PC-3 (cell line): ENCODE measurements around the gene MTF2. TPM values are rescaled to one million over a fixed set of nuclear protein-coding genes. Genes with fewer than 3 reads are reported as not detected.
A peak's percentile ranks its signal among the peaks of the same experiment; 100 is the strongest.

Source experiments
- ATAC-seq: fragments of 200-7000 bp; cut with Tn5 transposase; 2 replicates; pipeline ENCODE4 v1.9.1; 2020; ENCODE audit warnings: mild to moderate bottlenecking, moderate library complexity
- BruUV-seq: library from RNA; stranded (reverse); fragments of 400-500 nt; replicated peaks from 2 replicates; lab custom pipeline; 2021; lab: Mats Ljungman, UMichigan
- CTCF ChIA-PET: fragments of 300-600 bp; sonication (Branson Sonifier 250); formaldehyde crosslinking; loops from one replicate; lab custom pipeline; 2022; ENCODE audit warnings: antibody characterized with exemption; lab: Charles Lee
- POLR2A ChIA-PET: fragments of 300-600 bp; sonication (Branson Sonifier 250); formaldehyde crosslinking; loops from one replicate; lab custom pipeline; 2022; ENCODE audit warnings: antibody characterized with exemption; ENCODE audit not compliant: unreplicated experiment; lab: Charles Lee
- DNase-seq: peaks from one replicate; pipeline ENCODE4 v3.0.0-alpha.2; 2015
- H2AFZ ChIP-seq: fragments of 300-600 bp; sonication (generic); 2 replicates; pipeline ENCODE4 v1.6.0; 2016; ENCODE audit warnings: antibody characterized with exemption, low read length
- H3F3A ChIP-seq: fragments of 300-600 bp; sonication (generic); one replicate; pipeline ENCODE4 v1.6.0; 2017; ENCODE audit warnings: antibody characterized with exemption, low read length, control low read depth, mild to moderate bottlenecking; ENCODE audit not compliant: unreplicated experiment
- H3K27ac ChIP-seq: fragments of 300-600 bp; sonication (generic); 2 replicates; pipeline ENCODE4 v1.5.1; 2016; ENCODE audit warnings: mild to moderate bottlenecking, low read length
- H3K27me3 ChIP-seq: fragments of 300-600 bp; sonication (generic); 2 replicates; pipeline ENCODE4 v1.6.1; 2016; ENCODE audit warnings: low read length, mixed read lengths
- H3K36me3 ChIP-seq: fragments of 300-600 bp; sonication (generic); 2 replicates; pipeline ENCODE4 v1.6.1; 2016; ENCODE audit warnings: low read depth, mixed run types, low read length, mixed read lengths
- H3K4me1 ChIP-seq: fragments of 300-600 bp; sonication (generic); 2 replicates; pipeline ENCODE4 v1.5.1; 2016; ENCODE audit warnings: low read length; ENCODE audit not compliant: insufficient read depth
- H3K4me2 ChIP-seq: fragments of 300-600 bp; sonication (generic); 2 replicates; pipeline ENCODE4 v1.6.0; 2016; ENCODE audit warnings: low read length
- H3K4me3 ChIP-seq: fragments of 300-600 bp; sonication (generic); 2 replicates; pipeline ENCODE4 v1.5.1; 2016; ENCODE audit warnings: mild to moderate bottlenecking, low read length, mixed read lengths
- H3K79me2 ChIP-seq: fragments of 300-600 bp; sonication (generic); 2 replicates; pipeline ENCODE4 v1.6.1; 2017; ENCODE audit warnings: low read length, mixed read lengths
- H3K9ac ChIP-seq: fragments of 300-600 bp; sonication (generic); 2 replicates; pipeline ENCODE4 v1.6.0; 2016; ENCODE audit warnings: mild to moderate bottlenecking, low read length
- H3K9me2 ChIP-seq: fragments of 300-600 bp; sonication (generic); replicated peaks from 2 replicates; pipeline ENCODE4 v1.6.1; 2016; ENCODE audit warnings: mixed run types, low read length, mixed read lengths
- H3K9me3 ChIP-seq: fragments of 300-600 bp; sonication (generic); 2 replicates; pipeline ENCODE4 v1.6.1; 2016; ENCODE audit warnings: low read length, mixed read lengths
- H4K20me1 ChIP-seq: fragments of 300-600 bp; sonication (generic); 2 replicates; pipeline ENCODE4 v1.6.1; 2016; ENCODE audit warnings: low read length, mixed read lengths
- EZH2 ChIP-seq: fragments of 300-600 bp; sonication (generic); IDR thresholded peaks from one replicate; pipeline ENCODE4 v1.6.1; 2017; ENCODE audit warnings: antibody characterized with exemption, mild to moderate bottlenecking, low read length; ENCODE audit not compliant: unreplicated experiment
- EZH2phosphoT487 ChIP-seq: fragments of 300-600 bp; sonication (generic); IDR thresholded peaks from 2 replicates; pipeline ENCODE4 v1.6.1; 2018; ENCODE audit warnings: mild to moderate bottlenecking, antibody characterized with exemption, low read length, borderline replicate concordance
- intact Hi-C: fragments of 100-400 bp; cut with micrococcal nuclease; formaldehyde crosslinking; loops from 2 replicates; pipeline ENCODE4 v1.9.0; 2023
- total RNA-seq: library from RNA; depleted of rRNA; stranded (reverse); fragments of >200 nt; gene quantifications from 2 replicates; pipeline ENCODE4 v1.2.3, GENCODE V29; 2014
- TF ChIP-seq, protein P1 (sequence below): fragments of 300-600 bp; sonication (generic); conservative IDR thresholded peaks from 2 replicates; pipeline ENCODE4 v1.5.1; 2017; ENCODE audit warnings: antibody characterized with exemption, low read depth, mild to moderate bottlenecking, low read length

MTF2 gene
- total RNA-seq, 1 experiment from 2014 or later = 25.3 TPM

DNA sequence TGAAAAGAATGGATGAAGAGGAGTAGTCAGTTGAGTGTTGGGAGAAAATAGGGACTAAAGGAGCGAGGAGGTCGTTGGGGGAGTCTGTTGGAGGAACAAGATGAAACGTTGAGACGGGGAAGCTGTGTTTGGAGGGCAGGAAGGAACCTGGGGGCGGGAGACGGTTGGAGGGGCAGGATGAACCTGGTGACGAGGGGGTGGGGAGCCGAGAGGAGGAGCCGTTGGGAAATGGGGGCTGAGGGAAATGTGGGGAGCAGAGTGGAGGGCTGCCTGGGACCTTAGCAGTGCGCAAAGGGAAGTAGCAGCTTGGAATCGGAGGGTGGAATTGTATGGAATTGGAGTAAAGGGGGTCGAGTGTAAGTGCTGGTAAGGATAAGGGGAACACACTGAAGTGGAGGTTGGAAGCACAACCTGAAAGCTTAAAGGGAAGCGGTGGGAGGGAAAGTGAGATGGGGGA lies 630 bp downstream of the MTF2 start:
- DNase-seq = peak; percentile 7
- no TSS peak for BruUV-seq
- peak overlapping the region; percentile 93 for H3K9ac ChIP-seq
- H3F3A ChIP-seq = no peaks in the 10 kb centered on the region
- no peak for TF ChIP-seq EZH2
- H3K27ac ChIP-seq = peak overlapping the region; percentile 40
- H3K27me3 ChIP-seq = no peaks in the 10 kb centered on the region
- H3K4me2 ChIP-seq = peak overlapping the region; percentile 93
- peak overlapping the region; percentile 89 for H3K4me3 ChIP-seq
- ChIA-PET CTCF (interaction anchor here (0.6 to 0.8 kb wide), 4 partner anchors 39 to 734 kb away, joined by 3 read pairs; no protein-coding TSS in a partner anchor), POLR2A (interaction anchor here (0.5 to 0.6 kb wide), 4 partner anchors 39 to 592 kb away, joined by 3 to 7 read pairs (median 4); no protein-coding TSS in a partner anchor)
- no peaks in the 10 kb centered on the region for H3K9me3 ChIP-seq
- H3K4me1 ChIP-seq = peaks cover 12% of the 10 kb centered on the region; the same call in 1 of the 2 replicates
- ATAC-seq = peak; percentile 16
- H3K36me3 ChIP-seq = peaks cover 21% of the 10 kb centered on the region
- peak overlapping the region; percentile 75 for H2AFZ ChIP-seq
- no peaks in the 10 kb centered on the region for H3K9me2 ChIP-seq
- H4K20me1 ChIP-seq = peaks cover 36% of the 10 kb centered on the region
- H3K79me2 ChIP-seq = peaks cover 57% of the 10 kb centered on the region
- intact Hi-C loops = loop anchor here (1.0 to 5.0 kb wide), 6 partner anchors 35 to 222 kb away; partner anchors contain the start of genes CCDC18 and TMED5

DNA sequence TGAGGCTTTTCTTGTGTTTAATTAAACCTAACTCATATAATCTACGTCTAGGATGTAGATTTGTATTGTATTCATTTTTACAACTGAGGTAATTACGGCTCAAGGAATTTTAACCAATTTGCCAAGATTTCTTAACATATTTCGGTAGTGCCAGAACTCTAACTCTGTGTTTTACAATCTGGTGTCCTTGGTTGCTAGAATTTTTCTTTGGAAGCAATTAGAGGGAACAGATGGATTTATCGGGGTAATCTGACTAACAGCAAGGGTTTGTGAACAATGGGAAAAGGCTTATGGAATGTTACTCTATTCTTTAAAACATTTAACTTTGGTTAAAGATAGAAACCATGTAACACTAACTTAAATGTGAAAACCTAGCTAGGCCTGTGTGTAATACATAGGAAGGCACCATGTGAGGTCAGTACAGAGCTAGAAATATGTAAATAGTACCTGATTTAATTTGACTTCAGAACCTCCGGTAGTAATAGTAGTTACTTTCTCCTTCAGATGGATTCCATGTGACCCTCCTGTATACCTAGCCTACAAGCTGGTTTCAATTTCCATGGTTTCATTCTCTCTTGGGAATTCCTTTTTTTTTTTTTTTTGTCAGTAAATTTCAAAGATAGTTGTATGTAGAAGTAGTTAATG lies 1.2 kb downstream of the MTF2 start:
- DNase-seq = peak; percentile 74
- Histone ChIP-seq H3K79me2 (peaks cover 61% of the 10 kb centered on the region), H3K4me3 (peak overlapping the region; percentile 89), H3K27me3 (no peaks in the 10 kb centered on the region), H3K4me2 (peak overlapping the region; percentile 93), H2AFZ (no peak overlapping the region), H3K36me3 (peaks cover 24% of the 10 kb centered on the region), H3K9me2 (no peaks in the 10 kb centered on the region), H3F3A (no peaks in the 10 kb centered on the region), H3K9ac (peak overlapping the region; percentile 93), H3K9me3 (no peaks in the 10 kb centered on the region), H3K4me1 (peaks cover 12% of the 10 kb centered on the region; the same call in 1 of the 2 replicates), H4K20me1 (peaks cover 36% of the 10 kb centered on the region), H3K27ac (peak overlapping the region; percentile 40)
- TF ChIP-seq EZH2phosphoT487 (no peak), EZH2 (no peak)
- TF ChIP-seq, protein P1, sequence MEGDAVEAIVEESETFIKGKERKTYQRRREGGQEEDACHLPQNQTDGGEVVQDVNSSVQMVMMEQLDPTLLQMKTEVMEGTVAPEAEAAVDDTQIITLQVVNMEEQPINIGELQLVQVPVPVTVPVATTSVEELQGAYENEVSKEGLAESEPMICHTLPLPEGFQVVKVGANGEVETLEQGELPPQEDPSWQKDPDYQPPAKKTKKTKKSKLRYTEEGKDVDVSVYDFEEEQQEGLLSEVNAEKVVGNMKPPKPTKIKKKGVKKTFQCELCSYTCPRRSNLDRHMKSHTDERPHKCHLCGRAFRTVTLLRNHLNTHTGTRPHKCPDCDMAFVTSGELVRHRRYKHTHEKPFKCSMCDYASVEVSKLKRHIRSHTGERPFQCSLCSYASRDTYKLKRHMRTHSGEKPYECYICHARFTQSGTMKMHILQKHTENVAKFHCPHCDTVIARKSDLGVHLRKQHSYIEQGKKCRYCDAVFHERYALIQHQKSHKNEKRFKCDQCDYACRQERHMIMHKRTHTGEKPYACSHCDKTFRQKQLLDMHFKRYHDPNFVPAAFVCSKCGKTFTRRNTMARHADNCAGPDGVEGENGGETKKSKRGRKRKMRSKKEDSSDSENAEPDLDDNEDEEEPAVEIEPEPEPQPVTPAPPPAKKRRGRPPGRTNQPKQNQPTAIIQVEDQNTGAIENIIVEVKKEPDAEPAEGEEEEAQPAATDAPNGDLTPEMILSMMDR = peak; percentile 73
- BruUV-seq = no TSS peak
- POLR2A ChIA-PET = interaction anchor here (0.5 to 0.9 kb wide), 5 partner anchors 70 to 940 kb away, joined by 3 to 7 read pairs (median 4); no protein-coding TSS in a partner anchor
- ATAC-seq = peak; percentile 72
- intact Hi-C loops = loop anchor here (1.0 to 5.0 kb wide), 4 partner anchors 34 to 221 kb away; no protein-coding TSS in a partner anchor
- CTCF ChIA-PET = interaction anchor here (0.6 to 1.2 kb wide), 6 partner anchors 39 to 367 kb away, joined by 3 to 6 read pairs (median 3); no protein-coding TSS in a partner anchor

DNA sequence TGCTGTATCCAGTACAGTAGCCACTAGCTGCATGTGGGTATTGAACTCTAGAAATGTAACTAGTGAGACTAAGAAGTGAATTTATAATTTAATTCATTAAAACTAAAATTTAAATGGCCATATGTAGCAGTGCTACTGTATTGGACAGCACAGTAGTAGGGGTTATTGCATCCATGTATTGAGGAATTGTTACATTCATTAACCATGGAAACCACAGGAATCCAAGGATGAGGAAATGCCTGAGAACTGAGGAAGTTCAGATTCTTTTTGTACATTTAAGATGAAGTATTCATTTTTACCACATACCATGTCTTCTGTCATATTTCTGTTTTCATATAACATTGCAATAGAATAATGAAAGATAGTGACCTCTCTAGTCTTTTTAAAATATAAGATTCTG lies 2.6 kb downstream of the MTF2 start:
- H3K4me3 ChIP-seq = peak overlapping the region; percentile 89
- DNase-seq (peak; percentile 55), ATAC-seq (no peak)
- CTCF ChIA-PET = interaction anchor here (1.2 kb wide), 1 partner anchor 243 kb away, joined by 3 read pairs; no protein-coding TSS in a partner anchor
- TF ChIP-seq EZH2phosphoT487 (no peak), EZH2 (no peak)
- TF ChIP-seq, protein P1 = no peak
- H3K9me2 ChIP-seq = no peaks in the 10 kb centered on the region
- peak overlapping the region; percentile 93; the same call in 1 of the 2 replicates for H3K9ac ChIP-seq
- H3K79me2 ChIP-seq = peaks cover 75% of the 10 kb centered on the region
- H3K4me1 ChIP-seq = peaks cover 12% of the 10 kb centered on the region; the same call in 1 of the 2 replicates
- no TSS peak for BruUV-seq
- H2AFZ ChIP-seq = no peak overlapping the region
- no peaks in the 10 kb centered on the region for H3F3A ChIP-seq
- POLR2A ChIA-PET = no interaction called here
- intact Hi-C loops = loop anchor here (2.0 to 5.0 kb wide), 2 partner anchors 56 to 65 kb away; no protein-coding TSS in a partner anchor
- H4K20me1 ChIP-seq = peaks cover 39% of the 10 kb centered on the region
- H3K27ac ChIP-seq = no peak overlapping the region
- H3K9me3 ChIP-seq = no peaks in the 10 kb centered on the region
- H3K4me2 ChIP-seq = peak overlapping the region; percentile 93
- H3K27me3 ChIP-seq = no peaks in the 10 kb centered on the region
- peaks cover 26% of the 10 kb centered on the region for H3K36me3 ChIP-seq
